IPS-15b (cell line): ENCODE measurements around the gene SIRPB1.
"Not testable (repeated sequence)": the region's sequence is repeated elsewhere in the genome, so short reads cannot be mapped to it uniquely, and the experiment has no call there.

Experiments used
- H3K27me3 ChIP-seq: one replicate; pipeline ENCODE4 v1.6.1; 2013; ENCODE audit warnings: low read length; ENCODE audit not compliant: control insufficient read depth, insufficient read depth
- H3K36me3 ChIP-seq: one replicate; pipeline ENCODE4 v1.6.1; 2013; ENCODE audit warnings: low read length; ENCODE audit not compliant: control insufficient read depth, insufficient read depth
- H3K4me1 ChIP-seq: one replicate; pipeline ENCODE4 v1.6.1; 2013; ENCODE audit warnings: mild to moderate bottlenecking, low read length; ENCODE audit not compliant: control insufficient read depth, insufficient read depth
- H3K4me3 ChIP-seq: one replicate; pipeline ENCODE4 v1.5.1; 2013; ENCODE audit warnings: low read depth, low read length
- H3K9ac ChIP-seq: one replicate; pipeline ENCODE4 v1.6.1; 2013; ENCODE audit warnings: low read depth, mild to moderate bottlenecking, low read length
- H3K9me3 ChIP-seq: one replicate; pipeline ENCODE4 v1.6.1; 2013; ENCODE audit warnings: mild to moderate bottlenecking, low read length; ENCODE audit not compliant: control insufficient read depth, insufficient read depth

Gene SIRPB1

GRCh38 chr20:1622450-1622849, 2.6 kb upstream of the SIRPB1 start:
- Histone ChIP-seq H3K9ac (no peak overlapping the region), H3K27me3 (no peaks in the 10 kb centered on the region), H3K9me3 (no peaks in the 10 kb centered on the region), H3K4me1 (peaks cover 3% of the 10 kb centered on the region), H3K4me3 (no peak overlapping the region), H3K36me3 (no peaks in the 10 kb centered on the region)

GRCh38 chr20:1621316-1621715, 1.5 kb upstream of the SIRPB1 start:
- Histone ChIP-seq H3K4me3 (no peak overlapping the region), H3K27me3 (no peaks in the 10 kb centered on the region), H3K4me1 (peaks cover 3% of the 10 kb centered on the region), H3K36me3 (no peaks in the 10 kb centered on the region), H3K9ac (no peak overlapping the region), H3K9me3 (no peaks in the 10 kb centered on the region)

- Histone ChIP-seq H3K9ac (no peak overlapping the region), H3K4me3 (no peak overlapping the region), H3K9me3 (no peaks in the 10 kb centered on the region), H3K4me1 (peaks cover 3% of the 10 kb centered on the region), H3K36me3 (no peaks in the 10 kb centered on the region), H3K27me3 (no peaks in the 10 kb centered on the region)
Observed at GRCh38 chr20:1618954-1619540, 762 bp downstream of the SIRPB1 start.

GRCh38 chr20:1618479-1618878, 1.3 kb downstream of the SIRPB1 start:
- no peaks in the 10 kb centered on the region for H3K9me3 ChIP-seq
- H3K36me3 ChIP-seq = no peaks in the 10 kb centered on the region
- H3K4me1 ChIP-seq = no peaks in the 10 kb centered on the region
- no peak overlapping the region for H3K4me3 ChIP-seq
- H3K9ac ChIP-seq = no peak overlapping the region
- H3K27me3 ChIP-seq = no peaks in the 10 kb centered on the region

- H3K36me3 ChIP-seq = no peaks in the 10 kb centered on the region
- no peak overlapping the region for H3K9ac ChIP-seq
- H3K9me3 ChIP-seq = no peaks in the 10 kb centered on the region
- H3K4me3 ChIP-seq = no peak overlapping the region
- no peaks in the 10 kb centered on the region for H3K27me3 ChIP-seq
- no peaks in the 10 kb centered on the region for H3K4me1 ChIP-seq
Observed at GRCh38 chr20:1616858-1617434, 2.9 kb downstream of the SIRPB1 start.

- H3K27me3 ChIP-seq, H3K4me3 ChIP-seq, H3K9me3 ChIP-seq, H3K4me1 ChIP-seq, H3K36me3 ChIP-seq, H3K9ac ChIP-seq: not testable (repeated sequence)
Observed at GRCh38 chr20:1610404-1610803, 9.4 kb downstream of the SIRPB1 start.

GRCh38 chr20:1608678-1609347, 11.0 kb downstream of the SIRPB1 start:
- H3K36me3 ChIP-seq, H3K9ac ChIP-seq, H3K9me3 ChIP-seq, H3K4me3 ChIP-seq, H3K4me1 ChIP-seq, H3K27me3 ChIP-seq: not testable (repeated sequence)

- Histone ChIP-seq H3K4me3 (no peak overlapping the region), H3K9ac (no peak overlapping the region), H3K9me3 (no peaks in the 10 kb centered on the region), H3K4me1 (no peaks in the 10 kb centered on the region), H3K27me3 (no peaks in the 10 kb centered on the region), H3K36me3 (no peaks in the 10 kb centered on the region)
Observed at GRCh38 chr20:1600736-1601135, 19.1 kb downstream of the SIRPB1 start.

- Histone ChIP-seq H3K4me3 (no peak overlapping the region), H3K27me3 (no peaks in the 10 kb centered on the region), H3K9me3 (no peaks in the 10 kb centered on the region), H3K9ac (no peak overlapping the region), H3K4me1 (no peaks in the 10 kb centered on the region), H3K36me3 (no peaks in the 10 kb centered on the region)
Observed at GRCh38 chr20:1595333-1595732, 24.5 kb downstream of the SIRPB1 start.

- Histone ChIP-seq H3K9me3 (no peaks in the 10 kb centered on the region), H3K4me3 (no peak overlapping the region)
Observed at GRCh38 chr20:1588533-1589460, 31.0 kb downstream of the SIRPB1 start.

GRCh38 chr20:1587781-1588532, 31.9 kb downstream of the SIRPB1 start:
- Histone ChIP-seq H3K27me3 (no peaks in the 10 kb centered on the region), H3K9me3 (no peaks in the 10 kb centered on the region), H3K9ac (no peak overlapping the region), H3K36me3 (no peaks in the 10 kb centered on the region), H3K4me1 (no peaks in the 10 kb centered on the region), H3K4me3 (no peak overlapping the region)

More at GRCh38 chr20:1588533-1589460, 31.0 kb downstream of the SIRPB1 start:
- no peak overlapping the region for H3K9ac ChIP-seq
- H3K4me1 ChIP-seq = no peaks in the 10 kb centered on the region
- no peaks in the 10 kb centered on the region for H3K36me3 ChIP-seq
- no peaks in the 10 kb centered on the region for H3K27me3 ChIP-seq
